Superior temporal gyrus (tissue), 1 donor: ENCODE data around the gene KIF21A.
A peak's percentile ranks its signal among the peaks of the same experiment; 100 is the strongest.

Experiments used
- DNase-seq: peaks from one replicate; pipeline ENCODE4 v3.0.0-alpha.2; 2016; ENCODE audit errors: extremely low spot score

KIF21A gene

GRCh38 chr12:39431002-39431796, 11.7 kb downstream of the KIF21A start:
- no peak for DNase-seq

GRCh38 chr12:39429809-39430208, 13.1 kb downstream of the KIF21A start:
- DNase-seq, result no peak

GRCh38 chr12:39427360-39427808, 15.5 kb downstream of the KIF21A start:
- DNase-seq, result no peak

- DNase-seq, result no peak
Observed at GRCh38 chr12:39426636-39427240, 16.2 kb downstream of the KIF21A start.

GRCh38 chr12:39420043-39420442, 22.9 kb downstream of the KIF21A start:
- no peak for DNase-seq

GRCh38 chr12:39419471-39419870, 23.4 kb downstream of the KIF21A start:
- no peak for DNase-seq

- no peak for DNase-seq
Observed at GRCh38 chr12:39417916-39418315, 25.0 kb downstream of the KIF21A start.

- no peak for DNase-seq
Observed at GRCh38 chr12:39413836-39414771, 28.8 kb downstream of the KIF21A start.

GRCh38 chr12:39412210-39412609, 30.7 kb downstream of the KIF21A start:
- DNase-seq, result no peak

GRCh38 chr12:39406262-39406661, 36.7 kb downstream of the KIF21A start:
- peak; percentile 60 for DNase-seq

GRCh38 chr12:39405580-39405979, 37.3 kb downstream of the KIF21A start:
- DNase-seq, result no peak

GRCh38 chr12:39404000-39404399, 38.9 kb downstream of the KIF21A start:
- DNase-seq, result no peak

GRCh38 chr12:39403376-39403775, 39.5 kb downstream of the KIF21A start:
- DNase-seq, result no peak

GRCh38 chr12:39402922-39403321, 40.0 kb downstream of the KIF21A start:
- no peak for DNase-seq

GRCh38 chr12:39401459-39401858, 41.5 kb downstream of the KIF21A start:
- DNase-seq, result no peak

- DNase-seq, result no peak
Observed at GRCh38 chr12:39395866-39396265, 47.1 kb downstream of the KIF21A start.

GRCh38 chr12:39393890-39394289, 49.0 kb downstream of the KIF21A start:
- no peak for DNase-seq

- no peak for DNase-seq
Observed at GRCh38 chr12:39393179-39393578, 49.7 kb downstream of the KIF21A start.

- no peak for DNase-seq
Observed at GRCh38 chr12:39392154-39392925, 50.6 kb downstream of the KIF21A start.

GRCh38 chr12:39390752-39391151, 52.2 kb downstream of the KIF21A start:
- DNase-seq, result no peak

GRCh38 chr12:39389399-39390150, 53.3 kb downstream of the KIF21A start:
- no peak for DNase-seq
